HG03342 (cell line): ENCODE data around the gene LUC7L2.
"Not testable (repeated sequence)": the region's sequence is repeated elsewhere in the genome, so short reads cannot be mapped to it uniquely, and the experiment has no call there.

ENCODE experiments used
- ATAC-seq: cut with Tn5 transposase; IDR thresholded peaks from one replicate; pipeline ENCODE4 v1.9.1; 2021; ENCODE audit warnings: mild to moderate bottlenecking, moderate library complexity; ENCODE audit not compliant: unreplicated experiment

The LUC7L2 gene, protein sequence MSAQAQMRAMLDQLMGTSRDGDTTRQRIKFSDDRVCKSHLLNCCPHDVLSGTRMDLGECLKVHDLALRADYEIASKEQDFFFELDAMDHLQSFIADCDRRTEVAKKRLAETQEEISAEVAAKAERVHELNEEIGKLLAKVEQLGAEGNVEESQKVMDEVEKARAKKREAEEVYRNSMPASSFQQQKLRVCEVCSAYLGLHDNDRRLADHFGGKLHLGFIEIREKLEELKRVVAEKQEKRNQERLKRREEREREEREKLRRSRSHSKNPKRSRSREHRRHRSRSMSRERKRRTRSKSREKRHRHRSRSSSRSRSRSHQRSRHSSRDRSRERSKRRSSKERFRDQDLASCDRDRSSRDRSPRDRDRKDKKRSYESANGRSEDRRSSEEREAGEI

DNA sequence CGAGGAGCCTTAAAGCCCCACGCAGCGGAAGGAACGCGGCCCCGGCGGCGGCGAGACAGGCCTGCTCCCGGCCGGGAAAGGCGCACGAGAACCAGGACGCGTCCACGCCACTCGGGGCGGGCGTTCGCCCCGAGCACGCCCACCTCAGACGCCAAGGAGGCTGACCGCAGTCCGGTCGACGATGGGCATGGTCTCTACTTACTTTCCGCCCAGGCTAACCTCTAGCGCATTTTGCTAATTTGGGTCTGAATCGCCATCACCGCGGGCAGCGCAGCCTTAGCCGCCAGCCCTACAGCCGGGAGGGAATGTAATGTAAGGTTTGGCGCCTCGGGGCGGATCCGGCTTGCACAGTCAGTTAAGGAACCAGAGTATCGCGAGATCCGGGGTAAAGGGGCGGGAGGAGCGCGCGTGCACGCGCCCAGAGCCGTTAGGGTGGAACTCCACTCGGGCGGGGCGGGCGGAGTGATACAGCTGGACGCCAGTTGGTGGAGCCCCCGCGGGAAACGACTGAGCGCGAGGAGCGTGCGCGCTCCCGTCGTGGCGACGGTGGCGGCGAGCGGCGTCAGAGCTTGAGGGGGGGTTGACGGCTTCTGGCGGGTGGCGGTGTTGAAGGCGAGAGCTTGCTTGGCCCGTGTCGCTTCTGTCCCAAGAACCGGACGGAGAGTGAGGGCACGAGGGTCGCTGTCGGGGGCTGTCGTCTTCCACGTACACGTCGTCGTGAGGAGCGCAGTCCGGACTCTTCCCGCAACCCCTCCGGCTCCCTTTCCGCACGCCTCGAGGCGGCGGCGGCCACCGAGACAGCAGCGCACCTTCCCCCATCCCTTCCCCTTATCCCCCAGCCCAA lies at the start of gene LUC7L2:
Gene LUC7L2 (plus strand): TSS at position 529 of the 844 bp plus-strand sequence. CDS start 368 bp downstream, outside the sequence.
- peak; percentile 77 for ATAC-seq

DNA sequence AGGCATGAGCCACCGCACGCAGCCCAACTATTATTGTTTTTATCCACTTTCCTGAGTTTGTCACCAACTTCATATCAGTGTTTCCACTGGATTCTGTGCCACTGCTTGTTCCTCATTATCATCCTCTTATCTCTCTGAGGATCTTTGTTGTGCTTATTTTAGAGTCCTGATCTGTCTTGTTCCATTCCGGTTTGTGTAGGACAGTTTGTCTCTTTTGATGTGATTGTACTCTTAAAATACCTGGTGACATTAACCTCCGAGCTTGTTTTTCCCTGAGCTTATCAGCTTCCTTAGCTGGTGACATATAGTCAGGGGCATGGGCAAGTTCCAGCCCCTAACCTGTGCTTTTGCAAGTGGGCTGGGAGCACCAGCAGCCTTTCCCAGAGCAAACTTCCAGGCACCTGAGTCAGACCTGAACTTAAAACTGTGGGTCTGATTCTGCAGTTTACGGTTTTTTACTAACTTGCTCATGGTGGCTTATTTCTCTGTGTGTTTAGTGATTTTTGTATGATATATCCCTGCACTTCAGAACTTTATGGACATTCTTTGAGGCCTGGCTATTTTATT lies 41.7 kb upstream of the LUC7L2 start:
- ATAC-seq = no peak

DNA sequence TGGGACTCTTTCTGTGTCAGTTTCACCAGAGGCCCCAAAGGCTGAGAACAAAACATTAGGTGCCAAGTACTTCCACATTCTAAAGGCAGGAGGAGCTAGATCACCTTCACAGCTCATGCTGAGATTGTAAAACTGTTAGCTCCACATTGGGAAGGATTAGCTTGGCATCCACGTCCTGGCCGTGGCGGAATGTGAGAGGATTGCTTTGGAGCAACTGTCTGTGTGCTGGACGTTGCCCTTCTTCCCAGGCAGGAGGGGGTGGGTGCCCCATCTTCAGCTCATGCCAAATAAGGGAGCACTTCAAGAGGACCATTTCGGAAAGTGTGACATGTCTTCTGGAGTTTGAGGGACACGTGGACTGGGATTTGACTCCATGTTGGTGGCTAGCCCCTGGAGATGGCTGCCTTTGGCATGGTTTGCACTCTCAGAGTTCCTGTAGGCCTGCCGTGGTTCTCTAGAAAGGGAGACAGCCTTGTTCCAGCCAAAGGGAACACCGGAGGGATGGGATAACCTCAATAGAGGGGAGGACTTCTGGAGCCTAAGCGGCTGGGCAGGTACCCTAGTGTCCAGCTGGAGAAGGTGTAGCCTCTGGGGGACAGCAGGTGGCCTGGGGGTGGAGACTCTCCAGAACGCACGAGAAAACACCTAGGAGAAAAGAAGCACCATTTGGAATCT lies 38.5 kb upstream of the LUC7L2 start:
- no peak for ATAC-seq

DNA sequence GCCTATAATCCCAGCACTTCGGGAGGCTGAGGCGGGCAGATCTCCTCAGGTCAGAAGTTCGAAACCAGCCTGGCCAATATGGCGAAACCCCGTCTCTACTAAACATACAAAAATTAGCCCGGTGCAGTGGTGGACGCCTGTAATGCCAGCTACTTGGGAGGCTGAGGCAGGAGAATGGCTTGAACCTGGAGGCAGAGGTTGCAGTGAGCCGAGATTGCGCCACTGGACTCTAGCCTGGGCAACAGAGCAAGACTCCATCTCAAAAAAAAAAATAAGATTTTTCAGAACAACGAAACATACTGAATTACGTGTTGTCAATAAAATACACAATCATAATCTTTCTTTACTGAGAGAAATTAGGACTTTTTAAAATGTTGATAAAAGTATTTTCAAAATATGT lies 35.0 kb upstream of the LUC7L2 start:
- not testable (repeated sequence) for ATAC-seq

DNA sequence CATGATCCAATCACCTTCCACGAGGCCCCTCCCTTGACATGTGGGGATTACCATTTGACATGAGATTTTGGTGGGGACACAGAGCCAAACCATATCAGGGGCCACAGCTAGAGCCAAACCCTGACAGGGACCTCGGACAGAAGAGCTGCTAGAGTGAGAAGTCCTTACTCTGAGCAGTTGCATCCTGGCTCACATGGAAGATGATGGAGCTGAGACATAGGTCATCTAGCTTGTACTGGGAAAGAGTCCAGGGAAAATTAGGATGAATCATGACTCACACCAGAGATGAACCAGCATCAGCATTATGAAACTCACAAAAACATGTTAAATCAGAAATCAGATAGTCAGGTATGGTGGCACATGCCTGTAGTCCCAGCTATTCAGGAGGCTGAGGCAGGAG lies 31.3 kb upstream of the LUC7L2 start:
- no peak for ATAC-seq

DNA sequence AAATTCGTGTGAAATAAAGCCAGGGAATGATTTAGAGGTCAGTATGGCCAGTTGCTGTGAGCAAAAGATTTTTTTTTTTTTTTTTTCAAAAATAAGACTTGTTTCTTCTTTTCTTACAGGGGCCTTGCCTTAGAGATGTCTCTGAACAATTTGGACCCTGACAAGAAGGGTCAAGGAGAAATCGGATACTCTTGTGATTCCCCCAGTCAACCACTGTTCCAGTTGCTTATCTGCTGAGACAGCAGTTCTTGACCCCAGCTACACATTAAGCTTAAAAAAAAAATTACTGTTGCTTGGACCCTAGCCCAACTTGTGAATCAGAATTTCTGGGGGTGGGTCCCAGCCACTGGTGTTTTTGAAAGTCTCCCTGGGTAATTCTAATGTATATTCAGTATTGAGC lies 30.6 kb upstream of the LUC7L2 start:
- ATAC-seq = no peak

DNA sequence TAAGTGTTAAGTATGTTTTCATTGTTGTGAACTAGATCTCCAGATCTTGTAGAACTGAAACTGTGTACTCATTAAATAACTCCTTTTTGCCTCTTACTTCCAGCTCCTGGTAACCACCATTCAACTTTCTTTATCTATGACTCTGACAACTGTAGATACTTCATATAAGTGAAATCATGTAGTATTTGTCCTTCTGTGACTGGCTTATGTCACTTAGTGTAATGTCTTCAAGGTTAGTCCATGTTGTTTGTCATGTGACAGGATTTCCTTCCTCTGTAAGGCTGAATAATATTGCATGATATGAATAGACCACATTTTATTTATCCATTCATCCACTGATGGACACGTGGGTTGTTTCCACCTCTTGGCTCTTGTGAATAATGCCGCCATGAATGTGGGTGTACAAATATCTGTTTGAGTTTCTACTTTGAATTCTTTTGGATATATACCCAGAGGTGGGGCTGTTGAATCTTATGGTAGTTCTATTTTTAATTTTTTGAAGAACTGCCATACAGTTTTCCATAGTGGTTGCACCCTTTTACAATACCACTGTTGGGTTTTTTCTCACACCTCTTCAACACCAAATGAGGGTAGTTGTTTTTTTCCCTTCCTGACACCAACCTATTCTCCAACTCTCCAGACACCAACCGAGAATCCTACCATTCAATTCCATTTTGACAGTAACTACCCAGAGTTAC lies 29.2 kb upstream of the LUC7L2 start:
- no peak for ATAC-seq

DNA sequence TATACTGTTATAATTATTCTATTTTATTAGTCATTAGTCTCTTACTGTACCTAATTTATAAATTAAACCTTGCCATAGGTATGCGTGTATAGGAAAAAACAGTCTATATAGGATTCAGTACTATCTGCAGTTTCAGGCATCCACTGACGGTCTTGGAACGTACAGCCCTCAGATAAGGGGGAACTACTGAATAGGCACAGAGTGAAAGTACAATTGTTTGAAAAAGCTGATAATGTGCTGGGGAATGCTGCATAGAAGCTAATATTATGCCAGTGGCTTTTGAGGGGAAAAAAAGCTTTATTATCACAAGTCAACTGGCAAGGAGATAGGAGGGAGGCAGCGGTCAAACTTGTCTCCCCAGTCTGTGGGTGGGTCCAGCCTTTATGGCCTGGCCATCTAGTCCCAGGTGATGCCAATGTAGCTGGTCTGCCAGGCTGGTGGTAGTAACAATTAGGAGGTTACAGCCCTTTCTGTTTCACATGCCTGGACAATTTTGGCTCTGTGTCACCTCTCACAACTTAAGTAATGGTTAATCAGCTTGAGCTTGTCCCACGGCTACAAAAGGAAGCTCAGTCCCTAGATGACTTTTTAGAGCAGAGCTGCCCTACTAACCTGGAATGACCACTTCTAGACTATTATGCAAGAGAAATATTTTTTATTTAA lies 26.9 kb upstream of the LUC7L2 start:
- ATAC-seq = no peak

DNA sequence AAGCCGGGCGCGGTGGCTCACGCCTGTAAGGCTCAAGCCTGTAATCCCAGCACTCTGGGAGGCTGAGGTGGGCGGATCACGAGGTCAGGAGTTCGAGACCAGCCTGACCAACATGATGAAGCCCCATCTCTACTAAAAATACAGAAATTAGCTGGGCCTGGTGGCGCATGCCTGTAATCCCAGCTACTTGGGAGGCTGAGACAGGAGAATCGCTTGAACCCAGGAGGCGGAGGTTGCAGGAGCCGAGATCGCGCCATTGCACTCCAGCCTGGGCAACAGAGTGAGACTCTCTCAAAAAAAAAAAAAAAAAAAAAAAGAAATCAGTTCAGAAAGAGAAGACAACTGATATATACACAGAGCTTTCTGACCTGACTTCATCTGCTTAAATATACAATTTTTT lies 26.3 kb upstream of the LUC7L2 start:
- ATAC-seq = not testable (repeated sequence)

DNA sequence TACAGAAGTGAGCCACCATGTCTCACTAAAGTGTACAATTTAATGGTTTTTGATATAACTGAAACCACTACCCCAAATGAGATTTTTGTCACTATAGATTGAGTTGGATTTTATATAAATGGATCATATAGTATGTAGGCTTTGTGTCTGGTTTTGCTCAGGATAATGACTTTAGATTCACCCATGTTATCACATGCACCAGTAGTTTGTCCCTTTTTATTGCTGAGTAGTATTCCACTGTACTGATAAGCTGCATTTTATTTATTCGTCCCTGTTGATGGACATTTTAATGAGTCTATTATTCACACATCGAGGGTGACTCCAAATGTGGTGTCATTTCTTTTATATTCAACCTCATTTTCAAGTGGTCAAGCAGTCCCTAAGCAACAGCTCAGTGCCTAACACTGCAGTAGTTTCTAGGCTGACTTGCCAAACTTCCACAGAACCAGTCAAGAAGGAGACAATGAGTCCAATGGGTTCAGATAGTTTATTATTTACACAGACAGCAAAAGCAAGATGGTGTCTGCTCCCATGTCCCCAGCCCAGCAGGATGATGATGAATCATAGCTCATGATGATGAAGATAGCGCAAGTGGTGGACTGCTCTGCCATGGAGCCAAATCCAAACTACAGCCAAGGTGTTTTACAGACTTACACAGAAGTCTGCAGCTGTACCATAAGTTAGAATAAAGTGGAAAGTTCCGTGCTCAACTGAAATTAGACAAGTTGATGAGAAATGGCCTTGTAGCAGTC lies 25.1 kb upstream of the LUC7L2 start:
- ATAC-seq = no peak

DNA sequence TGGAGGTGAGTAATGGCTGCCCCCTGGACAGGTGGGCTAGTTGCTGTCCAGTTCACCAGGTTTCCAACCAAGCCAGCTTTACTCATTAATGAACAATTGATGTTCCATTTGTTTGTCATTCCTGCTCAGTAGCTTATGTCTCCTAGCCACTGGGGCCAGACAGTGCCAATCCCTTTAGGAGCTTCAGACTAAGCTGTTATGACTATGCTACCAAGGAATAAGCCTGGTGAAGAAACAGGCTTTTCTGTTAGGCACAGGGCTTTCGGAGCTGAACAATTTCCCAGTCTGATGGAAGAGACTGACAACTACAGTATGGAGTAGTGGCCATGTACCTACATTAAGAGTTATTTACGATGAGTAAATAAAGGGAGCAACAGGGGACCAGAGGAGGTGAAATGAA lies 20.7 kb upstream of the LUC7L2 start:
- no peak for ATAC-seq

DNA sequence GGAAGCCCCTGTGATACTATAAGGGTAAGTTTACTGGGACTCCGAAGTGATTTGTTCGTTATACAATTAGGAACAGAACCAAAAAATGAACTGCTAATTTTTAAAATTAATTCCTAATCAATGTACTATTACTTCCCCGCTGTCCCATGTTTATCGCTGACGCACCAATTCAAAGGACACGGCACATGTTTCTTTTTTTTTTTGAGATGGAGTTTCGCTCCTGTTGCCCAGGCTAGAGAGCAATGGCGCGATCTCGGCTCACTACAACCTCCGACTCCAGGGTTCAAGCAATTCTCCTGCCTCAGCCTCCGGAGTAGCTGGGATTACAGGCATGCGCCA lies 20.0 kb upstream of the LUC7L2 start:
- ATAC-seq = no peak

DNA sequence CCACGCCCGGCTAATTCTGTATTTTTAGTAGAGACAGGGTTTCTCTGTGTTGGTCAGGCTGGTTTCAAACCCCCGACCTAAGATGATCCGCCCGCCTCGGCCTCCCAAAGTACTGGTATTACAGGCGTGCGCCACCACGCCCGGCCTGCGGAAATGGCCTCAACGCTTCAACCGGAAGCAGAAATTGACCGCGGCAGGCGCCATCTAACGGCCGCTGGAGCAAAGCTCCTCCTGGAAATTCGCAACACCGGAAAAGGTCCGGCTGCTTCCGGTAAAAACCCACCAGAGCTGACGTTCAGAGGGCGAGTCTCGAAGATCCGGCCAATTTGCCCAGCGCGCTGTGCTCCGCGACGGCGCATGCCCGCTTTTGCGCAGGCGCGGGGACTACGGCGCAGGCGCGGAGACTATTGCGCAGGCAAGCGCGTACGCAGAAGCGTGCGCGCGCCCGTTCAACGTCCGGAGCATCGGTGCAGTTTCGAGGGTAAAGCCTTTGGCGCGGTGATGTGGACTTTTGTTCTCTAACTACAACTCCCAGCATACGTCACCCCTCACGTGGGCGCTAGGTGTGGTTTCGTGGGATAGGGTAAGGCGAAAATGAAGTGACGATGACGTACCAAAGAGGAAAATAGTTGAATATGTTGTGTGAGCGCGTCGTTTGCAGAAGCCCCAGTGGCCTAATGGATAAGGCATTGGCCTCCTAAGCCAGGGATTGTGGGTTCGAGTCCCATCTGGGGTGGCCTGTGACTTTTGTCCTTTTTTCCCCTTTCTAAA lies 19.5 kb upstream of the LUC7L2 start:
- ATAC-seq = peak; percentile 83

DNA sequence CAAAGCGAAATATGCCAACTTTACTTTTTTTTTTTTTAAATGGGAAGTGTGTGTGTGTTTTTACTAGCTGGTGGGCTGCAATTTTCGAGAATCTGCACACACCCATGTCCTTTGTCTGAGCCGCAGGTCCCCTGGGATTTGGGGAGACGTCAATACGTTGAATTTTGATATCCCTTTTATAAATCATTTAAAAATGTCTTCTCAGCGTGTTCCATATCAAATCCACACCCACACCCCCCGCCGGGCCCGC lies 19.0 kb upstream of the LUC7L2 start:
- ATAC-seq = peak; percentile 2

DNA sequence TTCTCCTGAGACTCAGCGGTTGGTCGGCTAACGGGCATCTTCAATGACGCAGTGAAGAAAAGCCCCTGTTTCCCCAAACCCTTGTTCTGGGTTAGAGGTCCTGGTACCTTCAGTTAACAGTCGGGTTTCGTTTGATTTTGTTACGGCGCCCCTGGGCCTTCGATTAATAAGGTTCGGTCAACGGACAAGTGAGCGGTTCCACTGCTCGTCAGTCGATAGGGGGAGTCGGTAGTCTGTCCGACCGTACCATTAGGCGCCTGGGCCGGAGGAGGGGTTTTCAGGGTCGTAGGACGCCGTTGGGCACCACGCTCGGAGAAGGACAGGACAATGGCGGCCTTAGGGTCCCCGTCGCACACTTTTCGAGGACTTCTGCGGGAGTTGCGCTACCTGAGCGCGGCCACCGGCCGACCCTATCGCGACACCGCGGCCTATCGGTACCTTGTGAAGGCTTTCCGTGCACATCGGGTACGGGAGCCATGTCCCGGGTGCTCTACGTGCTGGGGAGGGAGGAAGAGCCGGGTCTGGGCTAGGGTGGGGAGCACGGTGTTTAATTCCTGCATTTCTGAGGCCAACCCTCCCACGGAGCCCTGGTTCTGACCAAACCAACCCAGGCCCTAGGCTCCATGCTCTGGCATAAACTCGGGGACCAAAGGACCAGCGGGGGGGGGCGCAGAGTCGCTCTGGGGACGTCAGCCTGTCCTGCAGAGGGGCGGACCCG lies 18.5 kb upstream of the LUC7L2 start, which contains the start of gene FMC1:
Gene FMC1 (plus strand): TSS at position 280 of the 718 bp plus-strand sequence. CDS start 48 bp downstream, at position 328.
- ATAC-seq = peak; percentile 52

DNA sequence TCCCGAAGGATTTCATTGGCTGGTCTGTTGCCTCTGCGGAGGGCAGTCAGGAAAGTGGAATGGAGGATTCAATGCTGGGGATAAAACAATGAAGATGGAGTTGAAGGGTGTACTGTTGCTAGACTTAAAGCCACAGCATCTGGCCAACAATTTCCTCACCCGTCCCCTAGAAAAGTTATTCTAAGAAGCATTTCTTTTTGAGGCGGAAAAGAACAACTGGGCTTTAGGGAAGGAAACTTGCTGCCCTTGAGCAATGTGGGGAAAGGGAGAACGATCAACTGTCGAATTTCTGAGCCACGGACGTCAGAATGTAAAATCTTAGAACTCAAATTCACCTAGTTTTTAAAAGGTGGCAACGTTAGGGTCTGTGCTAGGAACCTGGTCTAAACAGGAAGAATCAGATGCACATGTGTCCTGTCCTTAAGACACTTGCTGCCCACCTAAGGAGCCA lies 17.9 kb upstream of the LUC7L2 start:
- ATAC-seq = no peak

DNA sequence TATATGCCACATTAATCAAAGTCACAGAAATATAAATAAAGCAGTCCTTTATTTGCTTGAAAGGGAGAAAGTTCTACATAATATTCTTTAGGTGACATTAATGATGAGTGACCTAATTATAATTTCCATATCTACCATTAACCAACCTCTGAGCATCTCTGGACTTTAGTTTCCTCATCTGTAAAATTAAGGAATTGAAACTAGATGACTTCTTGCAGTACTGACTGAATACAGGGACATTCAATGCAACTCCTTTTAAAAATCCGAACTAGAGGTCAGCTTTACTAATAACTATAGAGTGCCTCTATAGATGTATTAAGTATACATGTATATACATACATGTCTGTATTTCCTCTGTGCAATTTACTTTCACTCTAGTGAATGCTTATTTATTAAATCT lies 14.7 kb upstream of the LUC7L2 start:
- no peak for ATAC-seq

DNA sequence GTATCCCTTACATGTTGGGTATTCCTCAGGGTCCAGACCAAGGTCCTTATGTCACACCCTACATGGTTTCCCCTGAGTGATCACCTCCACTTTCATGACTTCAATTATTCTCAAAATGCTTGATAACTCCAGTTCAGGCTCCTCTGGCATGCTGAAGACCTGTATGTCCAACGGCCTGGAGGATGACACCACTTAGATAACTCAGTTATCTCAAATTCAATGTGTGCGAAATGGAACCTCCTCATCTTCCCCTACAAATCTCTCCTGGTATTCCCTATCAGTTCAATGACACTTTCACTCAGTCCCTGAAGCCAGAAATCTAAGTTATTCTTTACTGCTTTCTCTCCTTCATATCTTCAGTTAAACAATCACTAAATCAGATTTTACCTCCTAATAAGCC lies 8.7 kb upstream of the LUC7L2 start:
- no peak for ATAC-seq
